ENCODE measurements around the gene IDE.
"Not testable (repeated sequence)": the region's sequence is repeated elsewhere in the genome, so short reads cannot be mapped to it uniquely, and the experiment has no call there.

Gene IDE

DNA sequence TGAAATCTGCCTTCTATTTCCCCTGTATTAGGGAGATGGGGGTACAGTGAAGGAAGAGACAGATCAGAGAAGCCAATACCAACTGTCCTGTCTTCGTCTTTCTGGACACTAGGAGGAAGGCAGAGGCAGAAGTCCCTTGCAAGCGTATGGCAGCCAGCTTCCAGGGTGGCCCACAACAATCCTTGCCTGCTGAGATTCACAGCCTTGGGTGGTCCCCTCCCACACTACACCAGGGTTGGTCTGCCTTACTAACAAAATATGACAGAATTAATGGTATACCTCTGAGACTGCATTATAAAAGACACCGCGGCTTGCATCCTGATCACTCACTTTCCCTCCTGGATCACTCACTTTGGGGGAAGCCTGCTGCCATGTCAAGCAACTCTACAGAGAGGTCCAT lies 90.4 kb downstream of the IDE start:
- DNase-seq: no peak

- no peak for DNase-seq
Measured at GRCh38 chr10:92480413-92480812, 93.5 kb downstream of the IDE start.

- DNase-seq: no peak
Measured at GRCh38 chr10:92479547-92479946, 94.3 kb downstream of the IDE start.

DNA sequence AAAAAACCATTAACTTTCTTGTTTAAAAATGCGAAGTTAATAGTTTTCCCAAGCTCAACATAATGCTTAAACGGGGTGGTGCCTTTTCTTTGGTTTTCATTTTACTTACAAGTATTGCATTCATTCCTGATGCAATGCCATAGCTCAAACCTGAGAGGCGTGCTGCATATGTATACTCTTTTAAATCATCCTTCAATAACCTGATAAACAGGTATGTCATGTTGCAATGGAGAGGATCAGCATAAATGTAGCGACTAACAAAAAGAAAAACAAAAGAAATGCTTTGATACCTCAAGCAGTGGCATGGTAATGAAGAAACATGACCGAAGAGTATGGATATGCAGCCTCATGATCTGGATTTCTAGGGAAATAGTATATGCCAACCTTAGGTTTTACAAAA lies 95.4 kb downstream of the IDE start:
- DNase-seq: no peak

DNA sequence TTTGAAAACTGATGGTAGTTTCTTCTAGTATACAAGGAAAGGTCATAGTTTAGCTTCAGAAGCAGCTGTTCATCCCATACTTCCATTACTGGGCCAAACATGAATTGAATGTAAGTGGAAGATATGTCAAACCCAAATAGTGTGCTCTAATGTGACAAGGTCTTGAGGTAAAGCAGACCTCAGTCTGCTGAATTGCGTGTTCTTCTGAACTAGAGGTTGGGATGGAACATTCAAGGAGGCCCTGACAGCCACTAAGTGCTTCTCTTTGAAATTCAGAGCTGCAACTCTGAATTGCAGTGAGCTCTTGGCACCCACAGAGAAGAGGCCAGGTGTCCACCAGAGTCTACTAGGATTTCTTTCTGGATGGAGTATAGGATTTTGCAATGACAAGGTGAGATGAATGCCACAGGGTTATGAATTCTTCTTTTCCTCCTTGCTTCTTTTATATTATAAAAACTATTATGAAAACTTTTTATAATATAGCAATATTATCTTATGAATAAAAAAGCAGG lies 98.5 kb downstream of the IDE start:
- no peak for DNase-seq

GRCh38 chr10:92470026-92470425 lies 103.9 kb downstream of the IDE start:
- no peak for DNase-seq

GRCh38 chr10:92464364-92464763 lies 109.5 kb downstream of the IDE start:
- DNase-seq: no peak

GRCh38 chr10:92463582-92463981 lies 110.3 kb downstream of the IDE start:
- no peak for DNase-seq

- not testable (repeated sequence) for DNase-seq
Measured at GRCh38 chr10:92454955-92455354, 118.9 kb downstream of the IDE start.

DNA sequence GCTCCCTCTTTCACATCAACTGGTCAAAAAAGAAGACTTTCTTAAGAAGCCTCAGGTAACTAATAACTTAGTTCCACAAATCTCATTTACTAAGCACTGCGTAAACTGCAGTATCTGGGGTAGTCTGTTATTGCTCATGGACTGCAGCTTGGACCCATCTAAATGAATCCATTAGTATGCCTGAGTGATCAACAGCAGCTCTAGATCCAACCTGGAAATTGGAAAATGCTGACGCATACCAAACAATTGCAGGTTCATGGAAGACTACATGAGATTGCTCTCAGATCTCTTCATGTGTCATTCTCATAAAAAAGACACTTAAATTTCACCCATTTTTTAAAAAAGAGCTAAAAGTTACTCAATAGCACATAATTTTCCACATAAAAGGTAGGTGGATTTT lies 121.6 kb downstream of the IDE start:
- DNase-seq: no peak

DNA sequence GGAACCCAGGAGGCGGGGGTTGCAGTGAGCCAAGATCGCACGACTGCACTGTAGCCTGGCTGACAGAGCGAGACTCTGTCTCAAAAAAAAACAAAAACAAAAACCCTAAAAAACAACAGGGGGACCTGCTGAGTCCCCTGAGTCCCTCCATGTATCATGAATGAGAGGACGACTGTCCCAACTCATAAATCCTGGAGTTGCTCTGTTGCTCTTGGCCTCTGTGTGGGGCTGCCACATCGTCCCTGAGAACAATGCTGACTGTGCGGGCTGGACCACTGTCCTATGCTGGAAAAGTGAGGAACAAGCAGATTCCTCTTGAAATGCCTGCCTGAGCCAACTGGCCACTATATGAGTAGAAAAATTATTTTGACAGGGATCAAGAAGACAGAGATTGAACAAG lies 122.5 kb downstream of the IDE start:
- DNase-seq: no peak

DNA sequence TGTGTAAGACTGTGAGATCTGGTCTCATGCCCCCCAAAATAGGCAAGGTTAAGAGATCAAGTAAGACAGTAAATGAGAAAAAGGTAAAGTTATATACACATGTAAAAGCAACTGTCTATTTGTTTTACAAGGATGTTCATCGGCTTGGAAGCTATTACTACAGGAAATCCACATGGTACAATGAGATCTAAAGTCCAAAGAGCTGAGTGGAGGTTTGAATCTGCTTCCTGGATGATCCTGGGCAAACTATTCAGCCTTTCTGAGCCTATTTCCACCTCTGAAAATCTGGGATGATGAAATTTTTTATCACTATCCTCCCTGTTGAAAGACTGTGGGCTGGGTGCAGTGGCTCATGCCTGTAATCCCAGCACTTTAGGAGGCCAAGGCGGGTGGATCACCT lies 123.0 kb downstream of the IDE start:
- no peak for DNase-seq

GRCh38 chr10:92440578-92440977 lies 133.3 kb downstream of the IDE start:
- no peak for DNase-seq

DNA sequence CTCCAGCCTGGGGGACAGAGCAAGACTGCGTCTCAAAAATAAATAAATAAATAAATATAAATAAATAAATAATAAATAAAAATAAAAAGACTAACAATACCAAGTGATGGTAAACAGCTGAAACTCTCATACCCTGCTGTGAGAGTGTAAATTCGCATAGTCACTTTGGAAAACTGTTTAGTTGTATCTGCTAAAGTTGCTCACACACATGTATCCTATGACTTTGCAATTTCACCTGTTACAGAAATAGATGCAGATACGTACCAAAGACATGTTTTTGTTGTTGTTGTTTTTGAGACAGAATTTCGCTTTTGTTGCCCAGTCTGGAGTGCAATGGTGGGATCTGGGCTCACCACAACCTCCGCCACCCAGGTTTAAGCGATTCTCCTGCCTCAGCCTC lies 135.7 kb downstream of the IDE start:
- DNase-seq: no peak

- no peak for DNase-seq
Measured at GRCh38 chr10:92436611-92437010, 137.3 kb downstream of the IDE start.

GRCh38 chr10:92436065-92436464 lies 137.8 kb downstream of the IDE start:
- DNase-seq: not testable (repeated sequence)

DNA sequence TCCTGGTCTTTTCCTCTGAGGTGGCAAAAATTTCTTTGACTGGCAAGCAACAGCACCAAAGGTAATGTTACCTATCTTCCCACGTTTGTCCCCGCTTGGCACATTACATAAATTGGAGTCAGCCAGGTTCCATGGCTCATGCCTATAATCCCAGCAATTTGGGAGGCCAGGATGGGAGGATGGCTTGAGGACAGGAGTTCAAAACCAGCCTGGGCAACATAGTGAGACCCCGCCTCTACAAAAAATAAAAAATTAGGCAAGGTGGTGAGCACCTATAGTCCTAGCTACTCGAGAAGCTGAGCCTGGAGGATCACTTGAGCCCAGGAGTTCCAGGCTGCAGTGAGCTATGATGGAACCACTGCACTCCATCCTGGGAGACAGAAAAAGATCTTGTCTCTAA lies 139.5 kb downstream of the IDE start:
- DNase-seq: no peak

GRCh38 chr10:92432596-92432995 lies 141.3 kb downstream of the IDE start:
- DNase-seq: no peak

- DNase-seq: no peak
Measured at GRCh38 chr10:92430103-92430502, 143.8 kb downstream of the IDE start.

GRCh38 chr10:92421550-92421949 lies 152.3 kb downstream of the IDE start:
- DNase-seq: no peak

GRCh38 chr10:92420546-92421275 lies 153.2 kb downstream of the IDE start:
- DNase-seq: no peak

DNA sequence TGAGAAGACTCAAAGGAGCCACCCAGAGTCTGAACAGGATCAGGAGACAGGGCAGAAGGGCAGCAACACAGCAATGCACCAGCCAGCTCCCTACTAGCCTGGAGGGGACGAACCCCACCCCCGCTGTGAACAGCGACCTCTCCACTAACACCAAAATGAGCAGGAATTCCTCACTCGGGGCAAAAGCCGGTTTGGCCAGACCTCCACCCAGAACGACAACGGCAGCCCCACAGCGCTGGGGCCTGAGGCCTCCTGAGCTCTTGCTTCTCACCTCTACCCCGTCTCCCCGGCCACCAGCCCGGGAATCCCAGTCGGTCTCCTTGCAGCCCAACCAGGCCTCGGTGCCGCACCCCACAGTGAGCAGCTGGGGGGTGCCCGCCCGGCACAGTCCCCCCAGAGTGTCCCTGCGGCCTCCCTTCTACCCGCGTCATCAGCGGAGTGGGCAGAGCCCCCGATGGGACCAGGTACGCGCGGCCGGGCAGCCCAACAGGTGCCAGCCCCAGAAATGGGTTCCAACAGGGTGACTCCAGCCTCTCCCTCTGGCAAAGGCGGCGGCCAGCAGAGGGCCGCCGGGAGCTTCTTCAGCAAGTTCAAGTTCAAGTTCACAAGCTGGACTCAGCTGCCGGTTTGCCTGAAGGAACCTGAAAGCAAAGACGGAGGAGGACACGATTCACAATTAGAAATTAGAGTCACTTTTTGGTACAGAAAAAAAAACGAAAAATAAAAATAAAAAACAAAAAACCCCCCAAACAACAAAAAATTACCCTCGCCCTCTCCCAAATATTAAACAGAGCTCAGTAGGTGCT lies 153.9 kb downstream of the IDE start:
- no peak for DNase-seq

- DNase-seq: no peak
Measured at GRCh38 chr10:92418891-92419290, 155.0 kb downstream of the IDE start.

- DNase-seq: no peak
Measured at GRCh38 chr10:92418221-92418620, 155.7 kb downstream of the IDE start.
